Tibial nerve (tissue), 4 donors: ENCODE data around the gene PREX1. TPM values are rescaled to one million over a fixed set of nuclear protein-coding genes. Genes with fewer than 3 reads are reported as not detected.

Experiments
- DNase-seq, 2 donors: peaks; one replicate each; pipeline ENCODE4 v3.0.0-alpha.2; 2019; ENCODE audit warnings: low spot score in 2 of 2
- H3K27ac ChIP-seq, 4 donors: fragments of 200-600 bp; sonication (generic) in 3 of 4; one replicate each; pipeline ENCODE4 v1.5.1; 2017 to 2019; ENCODE audit warnings: mild to moderate bottlenecking in 1 of 4
- H3K27me3 ChIP-seq, 2 donors: fragments of 200-600 bp; sonication (generic) in 1 of 2; one replicate each; pipeline versions ENCODE4 v1.5.1 to v1.6.0; 2017 to 2019
- H3K36me3 ChIP-seq, 3 donors: fragments of 200-600 bp; sonication (generic); one replicate each; pipeline ENCODE4 v1.5.1; 2018 to 2019
- H3K4me1 ChIP-seq, 4 donors: fragments of 200-600 bp; sonication (generic) in 3 of 4; one replicate each; pipeline ENCODE4 v1.5.1; 2017 to 2019
- H3K4me3 ChIP-seq, 4 donors: fragments of 200-600 bp; sonication (generic) in 3 of 4; one replicate each; pipeline ENCODE4 v1.5.1; 2017 to 2019; ENCODE audit warnings: mild to moderate bottlenecking in 1 of 4, moderate library complexity in 1 of 4
- H3K9me3 ChIP-seq, 4 donors: fragments of 200-600 bp; sonication (generic) in 3 of 4; one replicate each; pipeline ENCODE4 v1.5.1; 2017 to 2019
- CTCF ChIP-seq, 5 experiments: fragments of 200-600 bp in 3 of 5; fragments of 450-650 bp in 2 of 5; sonication (generic) in 3 of 5; IDR thresholded peaks; one replicate each; pipeline ENCODE4 v1.5.1; 2016 to 2019; ENCODE audit warnings: antibody characterized with exemption in 5 of 5, mild to moderate bottlenecking in 3 of 5, moderate library complexity in 2 of 5
- EP300 ChIP-seq, 2 donors: sonication (generic); formaldehyde crosslinking; IDR thresholded peaks; one replicate each; pipeline ENCODE4 v1.6.1; 2017; ENCODE audit warnings: antibody characterized with exemption in 2 of 2, mild to moderate bottlenecking in 1 of 2
- POLR2A ChIP-seq, 2 donors: fragments of 450-650 bp; IDR thresholded peaks; one replicate each; pipeline ENCODE4 v1.6.1; 2017; ENCODE audit warnings: antibody characterized with exemption in 2 of 2, mild to moderate bottlenecking in 2 of 2, moderate library complexity in 2 of 2
- WGBS, 2 donors: methylation state at CpG; one replicate each; pipeline ENCODE4 v1.1.5; 2018; 5-methylcytosine and 5-hydroxymethylcytosine counted together
- total RNA-seq, 4 donors: library from RNA; depleted of rRNA; stranded (reverse); fragments of >200 nt; gene quantifications; one replicate each; pipeline ENCODE4 v1.1.0, GENCODE V29; 2016

Gene PREX1
- total RNA-seq, 4 donors from 2014 or later, result 30.1 to 50.7 (median 32.5) TPM

- DNase-seq, result peak in 1 of 2 donors; percentile 36
Observed at GRCh38 chr20:48706116-48706656, 121.6 kb downstream of the PREX1 start.

GRCh38 chr20:48705240-48706115 lies 122.3 kb downstream of the PREX1 start:
- H3K36me3 ChIP-seq, result peaks cover 0 to 12% (median 2%) of the 10 kb centered on the region in 3 donors
- WGBS, 2 donors, result 80 to 84% methylated on average over 8 of the region's 8 CpGs
- H3K27me3 ChIP-seq, result no peaks in the 10 kb centered on the region
- DNase-seq, result no peak
- H3K4me3 ChIP-seq, result no peak overlapping the region
- no peak for TF ChIP-seq CTCF (IDR thresholded peaks at IDR 0.05)
- TF ChIP-seq EP300 (IDR thresholded peaks at IDR 0.05), result peak in 1 of 2 donors; percentile 44
- no peak for TF ChIP-seq POLR2A (IDR thresholded peaks at IDR 0.05)
- H3K4me1 ChIP-seq, result peaks cover 0 to 76% (median 18%) of the 10 kb centered on the region in 4 donors
- H3K27ac ChIP-seq, result no peak overlapping the region
- no peaks in the 10 kb centered on the region for H3K9me3 ChIP-seq

More at GRCh38 chr20:48706116-48706656, 121.6 kb downstream of the PREX1 start:
- Histone ChIP-seq H3K36me3 (peaks cover 0 to 6% (median 0%) of the 10 kb centered on the region in 3 donors), H3K9me3 (no peaks in the 10 kb centered on the region), H3K27ac (peak overlapping the region in 2 of 4 donors; percentile 4 to 44), H3K4me3 (no peak overlapping the region), H3K27me3 (no peaks in the 10 kb centered on the region), H3K4me1 (peaks cover 0 to 81% (median 18%) of the 10 kb centered on the region in 4 donors)
- 91 to 97% methylated on average over 2 of the region's 2 CpGs for WGBS, 2 donors
- TF ChIP-seq EP300 (IDR thresholded peaks at IDR 0.05) (peak in 1 of 2 donors; percentile 63), CTCF (IDR thresholded peaks at IDR 0.05) (no peak)

DNA sequence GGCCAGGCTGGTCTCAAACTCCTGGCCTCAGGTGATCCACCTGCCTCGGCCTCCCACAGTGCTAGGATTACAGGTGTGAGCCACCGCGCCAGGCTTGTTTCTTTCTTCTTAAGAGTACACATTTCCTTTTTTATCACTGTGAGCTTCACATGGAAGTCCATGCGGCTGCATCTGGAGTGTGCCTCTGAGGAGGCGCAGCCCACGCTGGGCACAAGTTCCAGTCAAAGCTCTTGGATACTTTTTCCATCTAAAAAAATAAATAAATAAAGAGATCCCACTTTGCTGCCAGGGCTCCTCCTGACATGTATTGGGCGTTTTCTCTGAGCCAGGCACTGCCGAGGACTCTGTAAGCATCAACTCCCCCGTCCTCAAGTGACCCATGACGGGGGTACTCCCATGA lies 123.0 kb downstream of the PREX1 start:
- 82 to 89% methylated on average over 10 of the region's 10 CpGs for WGBS, 2 donors
- Histone ChIP-seq H3K9me3 (no peaks in the 10 kb centered on the region), H3K27me3 (no peaks in the 10 kb centered on the region), H3K36me3 (peaks cover 0 to 16% (median 4%) of the 10 kb centered on the region in 3 donors), H3K4me1 (peaks cover 0 to 70% (median 15%) of the 10 kb centered on the region in 4 donors), H3K27ac (no peak overlapping the region), H3K4me3 (no peak overlapping the region)
- TF ChIP-seq EP300 (IDR thresholded peaks at IDR 0.05) (no peak), CTCF (IDR thresholded peaks at IDR 0.05) (no peak), POLR2A (IDR thresholded peaks at IDR 0.05) (no peak)
- no peak for DNase-seq

DNA sequence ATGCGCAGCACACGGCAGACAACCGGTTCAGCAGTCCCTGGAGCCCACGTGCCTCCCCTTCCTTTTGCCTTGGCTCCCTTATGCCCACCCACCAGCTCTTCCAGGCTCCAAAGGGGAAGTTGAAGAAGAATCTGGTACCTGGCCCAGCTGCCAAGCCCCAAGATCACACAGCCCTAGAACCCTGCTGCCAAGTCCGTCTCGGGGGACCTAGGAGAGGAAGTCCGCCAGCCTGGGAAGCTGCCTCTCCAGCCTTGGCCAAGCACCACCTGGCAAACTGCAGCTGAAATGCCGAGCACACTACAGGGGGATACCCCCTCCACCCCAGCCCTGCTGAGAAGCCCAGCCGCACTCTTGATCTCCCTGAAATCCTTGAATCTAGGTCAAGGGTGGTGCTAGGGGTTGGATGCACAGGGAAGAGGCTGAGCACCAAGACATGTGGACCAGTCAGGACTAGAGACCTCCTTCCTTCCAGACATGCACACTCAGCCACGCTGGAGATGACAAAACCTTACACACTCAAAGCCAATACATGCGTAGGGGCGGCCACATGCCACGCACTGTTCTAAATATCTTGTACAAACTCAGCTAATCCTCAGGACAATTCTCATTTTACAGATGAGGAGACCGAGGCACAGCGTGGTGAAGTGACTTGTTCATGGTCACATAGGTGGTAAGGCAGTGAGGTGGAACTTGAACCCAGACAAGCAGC lies 124.1 kb downstream of the PREX1 start:
- DNase-seq, result no peak
- no peak overlapping the region for H3K27ac ChIP-seq
- TF ChIP-seq EP300 (IDR thresholded peaks at IDR 0.05), result no peak
- no peak for TF ChIP-seq CTCF (IDR thresholded peaks at IDR 0.05)
- no peak for TF ChIP-seq POLR2A (IDR thresholded peaks at IDR 0.05)
- H3K27me3 ChIP-seq, result no peaks in the 10 kb centered on the region
- no peaks in the 10 kb centered on the region for H3K9me3 ChIP-seq
- H3K4me3 ChIP-seq, result no peak overlapping the region
- 65 to 83% methylated on average over 14 to 15 of the region's 15 CpGs for WGBS, 2 donors
- H3K4me1 ChIP-seq, result peaks cover 0 to 64% (median 9%) of the 10 kb centered on the region in 4 donors
- H3K36me3 ChIP-seq, result peaks cover 0 to 20% (median 4%) of the 10 kb centered on the region in 3 donors
